ENCODE data around the gene IER2. TPM values are rescaled to one million over a fixed set of nuclear protein-coding genes. Genes with fewer than 3 reads are reported as not detected.

Gene IER2
- total RNA-seq, 2 experiments from 2014 or later = 117 to 118 TPM

DNA sequence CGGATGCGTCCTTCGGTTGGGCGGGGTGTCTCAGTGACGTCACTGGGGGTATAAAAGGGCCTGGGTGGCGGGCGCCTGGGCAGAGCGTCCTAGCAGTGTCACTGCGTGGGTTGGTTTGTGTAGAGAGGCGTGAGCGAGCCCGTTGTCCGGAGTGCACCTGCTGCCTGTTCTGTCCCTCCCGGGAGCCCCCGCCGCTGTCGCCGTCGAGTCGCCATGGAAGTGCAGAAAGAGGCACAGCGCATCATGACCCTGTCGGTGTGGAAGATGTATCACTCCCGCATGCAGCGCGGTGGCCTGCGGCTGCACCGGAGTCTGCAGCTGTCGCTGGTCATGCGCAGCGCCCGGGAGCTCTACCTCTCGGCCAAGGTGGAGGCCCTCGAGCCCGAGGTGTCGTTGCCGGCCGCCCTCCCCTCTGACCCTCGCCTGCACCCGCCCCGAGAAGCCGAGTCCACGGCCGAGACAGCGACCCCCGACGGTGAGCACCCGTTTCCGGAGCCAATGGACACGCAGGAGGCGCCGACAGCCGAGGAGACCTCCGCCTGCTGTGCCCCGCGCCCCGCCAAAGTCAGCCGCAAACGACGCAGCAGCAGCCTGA is 2.9 kb downstream of the IER2 start:
- CTCF ChIA-PET = interaction anchor here (0.7 to 2.2 kb wide), 9 partner anchors 11 to 188 kb away, joined by 3 to 15 read pairs (median 8); partner anchors contain the start of gene NACC1
- POLR2A ChIA-PET = interaction anchor here (0.5 to 2.2 kb wide), 14 partner anchors 10 to 364 kb away, joined by 3 to 35 read pairs (median 4); partner anchors contain the start of genes CALR, JUNB and NACC1

DNA sequence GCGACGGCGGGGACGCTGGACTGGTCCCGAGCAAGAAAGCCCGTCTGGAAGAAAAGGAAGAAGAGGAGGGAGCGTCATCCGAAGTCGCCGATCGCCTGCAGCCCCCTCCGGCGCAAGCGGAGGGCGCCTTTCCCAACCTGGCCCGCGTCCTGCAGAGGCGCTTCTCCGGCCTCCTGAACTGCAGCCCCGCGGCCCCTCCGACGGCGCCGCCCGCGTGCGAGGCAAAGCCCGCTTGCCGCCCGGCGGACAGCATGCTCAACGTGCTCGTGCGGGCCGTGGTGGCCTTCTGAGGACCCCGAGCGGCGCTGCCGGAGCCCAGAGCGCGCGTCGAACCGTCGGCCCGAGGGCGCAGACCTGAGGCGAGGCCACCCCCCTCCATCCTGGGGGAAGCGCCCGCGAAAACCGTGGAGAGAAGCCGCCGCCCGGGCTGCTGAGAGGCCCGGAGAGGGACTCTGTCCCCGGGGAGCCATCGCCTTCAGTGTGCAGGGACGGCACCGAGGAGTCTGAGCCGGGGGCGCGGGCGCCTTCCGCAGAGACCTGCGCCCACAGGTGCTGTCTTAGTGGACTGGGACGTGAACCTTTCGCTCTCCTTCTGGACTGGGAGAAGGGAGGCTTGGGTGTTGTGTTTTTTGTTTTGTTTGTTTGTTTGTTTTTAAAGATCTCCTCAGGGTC is 3.5 kb downstream of the IER2 start:
- CTCF ChIA-PET = interaction anchor here (1.7 to 2.8 kb wide), 5 partner anchors 10 to 35 kb away, joined by 8 to 25 read pairs (median 15); partner anchors contain the start of gene NACC1
- POLR2A ChIA-PET = interaction anchor here (0.5 to 2.5 kb wide), 12 partner anchors 9 to 362 kb away, joined by 3 to 35 read pairs (median 12); partner anchors contain the start of genes JUNB and NACC1

DNA sequence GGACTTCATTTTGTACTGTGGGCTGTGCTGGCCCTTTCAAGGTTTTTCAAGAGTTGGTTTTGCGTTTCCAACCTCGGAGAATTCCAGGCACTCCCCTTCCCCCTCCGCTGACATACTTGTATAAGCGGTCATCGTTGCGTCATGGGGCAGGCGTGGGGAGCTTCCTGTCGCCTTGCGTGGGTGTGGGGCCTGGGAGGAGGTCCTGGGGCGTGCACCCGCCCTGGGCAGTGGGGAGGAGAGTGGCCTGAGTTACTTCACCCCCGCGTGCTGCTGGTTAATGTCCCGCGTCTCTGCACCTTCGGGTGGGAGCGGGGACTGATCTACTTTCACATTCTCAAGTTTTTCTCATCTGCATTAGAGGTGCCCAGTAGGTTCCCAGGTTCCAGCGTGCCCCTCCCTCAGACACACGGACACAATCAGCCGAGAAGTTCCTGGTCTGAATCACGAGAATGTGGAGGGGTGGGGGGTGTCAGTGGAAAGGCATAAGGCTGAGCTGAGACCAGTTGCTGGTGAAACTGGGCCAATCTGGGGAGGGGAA is 4.1 kb downstream of the IER2 start:
- CTCF ChIA-PET = interaction anchor here (1.4 to 3.3 kb wide), 5 partner anchors 10 to 54 kb away, joined by 4 to 25 read pairs (median 6); no protein-coding TSS in a partner anchor
- POLR2A ChIA-PET = interaction anchor here (0.5 to 2.5 kb wide), 5 partner anchors 10 to 25 kb away, joined by 4 to 16 read pairs (median 11); no protein-coding TSS in a partner anchor

DNA sequence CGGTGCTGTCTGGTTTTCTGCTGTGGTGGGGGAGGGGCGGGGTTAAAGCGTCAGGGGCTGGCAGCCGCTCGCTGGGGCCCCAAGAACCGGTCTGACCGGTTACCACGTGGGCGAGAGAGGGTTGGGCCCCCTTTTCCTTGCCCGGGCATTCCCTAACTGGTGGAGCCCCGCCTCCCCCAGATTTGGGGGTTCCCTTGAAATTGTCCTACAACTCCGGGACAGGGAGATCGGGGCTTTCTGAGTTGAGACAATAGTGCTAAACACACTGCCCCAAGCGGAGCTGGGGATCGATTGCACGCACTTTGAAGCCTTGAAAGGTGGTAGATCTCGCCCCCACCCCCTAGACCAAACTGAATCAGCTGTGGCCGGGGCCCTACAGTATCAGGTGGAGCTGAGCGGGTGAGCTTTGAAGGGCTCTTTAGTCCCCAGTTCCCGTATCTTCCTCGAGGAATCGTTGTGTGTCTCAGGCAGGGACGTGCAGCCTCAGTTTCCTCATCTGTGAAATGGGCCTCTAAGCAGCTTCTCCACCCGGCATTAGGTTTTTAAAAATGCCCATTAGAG is 4.8 kb downstream of the IER2 start:
- POLR2A ChIA-PET = interaction anchor here (0.7 to 2.5 kb wide), 10 partner anchors 9 to 190 kb away, joined by 3 to 23 read pairs (median 6); no protein-coding TSS in a partner anchor
- CTCF ChIA-PET = interaction anchor here (0.9 to 3.3 kb wide), 8 partner anchors 9 to 55 kb away, joined by 3 to 25 read pairs (median 4); partner anchors contain the start of gene NACC1

DNA sequence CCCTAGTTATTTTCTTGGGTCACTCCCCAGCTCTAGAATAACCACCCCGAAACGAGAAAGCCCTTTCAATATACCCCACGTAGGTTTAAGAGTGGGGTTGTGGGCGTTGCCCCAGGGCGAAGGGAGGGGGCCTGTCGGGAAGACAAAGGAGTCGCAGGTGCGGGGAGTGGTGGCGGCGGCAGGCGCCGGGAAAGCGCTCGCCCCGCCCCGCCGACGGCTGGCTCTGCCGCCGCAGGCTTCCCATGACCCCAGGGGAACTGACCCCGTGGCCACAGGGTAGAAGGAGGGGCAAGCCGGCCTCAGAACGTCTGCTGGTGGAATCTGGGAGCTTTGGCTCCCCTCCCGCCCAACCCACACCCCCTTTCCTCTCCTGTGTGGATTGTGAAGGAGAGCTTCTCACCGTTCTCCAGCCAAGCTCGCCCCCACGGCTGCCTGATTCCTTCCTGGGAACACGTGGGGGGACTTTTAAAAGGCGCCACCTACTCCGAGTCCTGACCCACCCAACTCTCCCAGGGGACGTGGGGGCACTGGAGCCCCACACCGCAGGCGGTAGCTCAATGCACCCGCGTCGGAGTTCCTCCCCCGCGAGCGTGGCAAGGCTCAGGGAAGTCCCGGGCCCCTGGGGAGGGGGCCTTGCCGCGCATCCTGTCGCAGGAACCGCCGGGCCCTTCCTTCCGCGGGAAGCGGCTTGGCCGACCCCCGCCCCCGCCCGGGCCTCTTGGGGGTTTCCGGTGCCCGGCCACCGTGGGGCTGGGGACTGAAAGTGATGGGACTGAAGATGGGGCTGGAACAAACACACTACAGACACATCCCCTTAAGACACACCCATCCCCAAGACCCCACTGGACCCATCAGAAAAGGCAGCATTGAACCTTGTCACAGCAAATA is 5.5 kb downstream of the IER2 start:
- CTCF ChIA-PET = interaction anchor here (0.9 to 3.3 kb wide), 9 partner anchors 8 to 56 kb away, joined by 3 to 25 read pairs (median 4); partner anchors contain the start of gene NACC1
- POLR2A ChIA-PET = interaction anchor here (0.6 to 2.5 kb wide), 11 partner anchors 8 to 191 kb away, joined by 3 to 23 read pairs (median 6); no protein-coding TSS in a partner anchor

DNA sequence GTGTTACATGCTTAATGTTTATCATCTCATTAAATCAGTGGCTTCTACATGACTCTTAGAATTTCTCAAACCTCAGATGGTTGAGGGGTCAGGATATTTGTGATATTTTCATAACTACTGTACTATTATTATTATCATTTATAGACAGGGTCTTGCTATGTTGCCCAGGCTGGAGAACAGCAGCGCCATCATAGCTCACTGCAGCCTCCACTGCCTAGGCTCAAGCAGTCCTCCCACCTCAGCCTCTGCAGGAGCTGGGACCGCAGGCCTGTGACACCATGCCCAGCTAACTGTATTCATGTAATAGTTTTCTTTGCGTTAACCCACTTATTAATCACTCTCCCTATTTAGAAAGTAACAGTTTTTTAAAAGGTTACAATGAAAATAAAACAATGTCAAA is 9.5 kb downstream of the IER2 start:
- CTCF ChIA-PET = no interaction called here
- POLR2A ChIA-PET = no interaction called here

DNA sequence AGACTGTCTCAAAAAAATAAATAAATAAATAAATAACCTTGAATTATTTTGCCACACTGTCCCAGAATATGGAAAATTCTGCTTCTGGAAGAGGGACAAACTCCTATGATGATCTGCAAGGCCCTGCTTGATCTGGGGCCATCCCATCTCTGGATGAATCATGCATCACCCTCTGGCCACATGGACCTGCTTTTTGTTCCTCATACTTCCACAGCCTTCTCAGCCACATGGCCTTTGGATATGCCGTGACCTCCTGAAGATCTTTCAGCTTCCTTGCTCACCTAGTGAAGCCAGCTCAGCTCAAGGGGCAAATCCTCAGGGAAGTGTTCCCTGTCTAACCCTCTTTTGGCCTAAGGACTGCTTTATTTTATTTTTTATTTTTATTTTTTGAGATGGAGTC is 10.3 kb downstream of the IER2 start:
- ChIA-PET CTCF (no interaction called here), POLR2A (interaction anchor here (0.5 to 4.9 kb wide), 2 partner anchors 8 to 53 kb away, joined by 4 to 26 read pairs; no protein-coding TSS in a partner anchor)

DNA sequence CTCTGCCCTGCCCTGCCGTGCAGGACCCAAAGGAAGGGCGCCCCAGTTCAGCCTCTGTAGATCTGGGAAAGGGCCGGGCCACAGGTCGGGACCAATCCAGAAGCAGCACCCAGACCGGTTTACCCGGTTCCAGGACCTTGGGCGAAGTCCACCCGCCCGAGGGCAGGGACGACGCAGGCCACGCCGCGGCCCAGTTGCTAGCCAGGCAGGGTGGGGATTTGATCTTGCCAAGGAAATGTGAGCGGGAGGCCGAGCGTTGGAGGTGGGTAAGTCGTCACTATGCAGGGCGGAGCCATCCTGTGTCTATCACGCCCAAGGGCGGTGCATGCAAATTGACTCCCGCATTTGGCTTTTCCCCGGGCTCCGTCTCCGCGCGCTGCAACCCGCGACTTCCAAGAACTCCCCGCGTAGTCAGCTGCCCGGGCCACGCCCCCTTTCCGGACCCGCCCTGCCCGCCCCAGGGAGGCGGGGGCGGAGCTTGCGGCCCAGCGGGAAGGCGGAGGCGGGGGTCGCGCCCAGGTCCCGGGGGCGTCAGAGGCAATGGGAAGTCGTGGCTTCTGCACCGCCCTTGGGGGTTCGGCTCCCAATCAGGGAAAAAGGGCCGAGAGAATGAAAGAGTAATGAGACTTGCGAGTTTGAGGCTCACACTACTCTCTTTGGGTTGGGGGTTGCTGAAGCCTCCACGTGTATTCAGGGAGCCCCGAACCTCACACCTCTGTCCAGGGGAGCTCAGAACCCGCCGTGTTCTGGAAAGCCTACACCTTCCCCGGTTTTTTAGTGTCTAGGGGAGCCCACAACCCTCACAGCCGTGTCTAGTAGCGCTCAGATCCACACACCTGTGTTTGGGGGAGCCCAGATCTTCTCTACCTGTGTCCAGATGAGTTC is 12.8 kb downstream of the IER2 start:
- CTCF ChIA-PET = interaction anchor here (0.5 to 2.8 kb wide), 6 partner anchors 8 to 49 kb away, joined by 3 to 25 read pairs (median 4); partner anchors contain the start of genes IER2 and STX10
- POLR2A ChIA-PET = interaction anchor here (0.9 to 4.9 kb wide), 3 partner anchors 8 to 43 kb away, joined by 9 to 26 read pairs (median 16); no protein-coding TSS in a partner anchor

DNA sequence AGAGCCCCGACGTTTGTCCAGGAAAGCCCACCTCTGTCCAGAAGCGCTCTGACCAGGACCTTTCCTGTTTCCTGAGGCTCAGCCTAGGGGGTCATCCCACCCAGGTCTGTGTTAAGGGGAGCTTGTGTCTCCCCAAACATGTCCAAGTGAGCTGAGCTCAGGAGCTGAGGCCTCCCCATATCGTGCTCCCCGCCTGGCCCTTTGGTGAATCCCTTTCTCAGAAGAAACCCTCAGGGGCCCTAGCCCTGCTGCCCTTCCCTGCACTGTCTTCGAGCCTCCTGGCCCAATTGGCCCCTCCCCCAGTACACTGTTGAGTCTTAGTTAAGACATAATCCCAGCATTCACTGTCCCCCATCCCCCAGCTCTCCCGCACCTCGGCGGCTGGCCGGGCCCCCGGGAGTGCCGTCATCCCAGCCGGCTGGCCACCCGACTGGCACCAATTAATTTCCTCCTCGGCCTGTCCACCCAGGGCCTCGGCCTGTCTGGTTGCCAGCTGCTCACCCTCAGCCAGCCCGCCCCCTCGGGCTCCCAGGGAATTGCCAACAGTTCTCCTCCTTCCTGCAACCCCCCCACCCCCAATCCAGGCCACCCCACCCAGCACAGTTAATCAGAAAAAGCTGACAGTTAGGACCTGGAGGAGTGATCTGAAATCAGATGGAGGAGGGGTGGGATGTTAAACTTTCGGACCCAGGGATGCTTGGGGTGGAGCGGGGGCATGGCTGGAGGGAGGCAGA is 13.6 kb downstream of the IER2 start:
- POLR2A ChIA-PET = interaction anchor here (1.0 to 4.9 kb wide), 3 partner anchors 9 to 31 kb away, joined by 3 to 26 read pairs (median 16); no protein-coding TSS in a partner anchor
- CTCF ChIA-PET = interaction anchor here (0.6 to 2.8 kb wide), 6 partner anchors 8 to 114 kb away, joined by 3 to 25 read pairs (median 4); partner anchors contain the start of genes IER2 and STX10

DNA sequence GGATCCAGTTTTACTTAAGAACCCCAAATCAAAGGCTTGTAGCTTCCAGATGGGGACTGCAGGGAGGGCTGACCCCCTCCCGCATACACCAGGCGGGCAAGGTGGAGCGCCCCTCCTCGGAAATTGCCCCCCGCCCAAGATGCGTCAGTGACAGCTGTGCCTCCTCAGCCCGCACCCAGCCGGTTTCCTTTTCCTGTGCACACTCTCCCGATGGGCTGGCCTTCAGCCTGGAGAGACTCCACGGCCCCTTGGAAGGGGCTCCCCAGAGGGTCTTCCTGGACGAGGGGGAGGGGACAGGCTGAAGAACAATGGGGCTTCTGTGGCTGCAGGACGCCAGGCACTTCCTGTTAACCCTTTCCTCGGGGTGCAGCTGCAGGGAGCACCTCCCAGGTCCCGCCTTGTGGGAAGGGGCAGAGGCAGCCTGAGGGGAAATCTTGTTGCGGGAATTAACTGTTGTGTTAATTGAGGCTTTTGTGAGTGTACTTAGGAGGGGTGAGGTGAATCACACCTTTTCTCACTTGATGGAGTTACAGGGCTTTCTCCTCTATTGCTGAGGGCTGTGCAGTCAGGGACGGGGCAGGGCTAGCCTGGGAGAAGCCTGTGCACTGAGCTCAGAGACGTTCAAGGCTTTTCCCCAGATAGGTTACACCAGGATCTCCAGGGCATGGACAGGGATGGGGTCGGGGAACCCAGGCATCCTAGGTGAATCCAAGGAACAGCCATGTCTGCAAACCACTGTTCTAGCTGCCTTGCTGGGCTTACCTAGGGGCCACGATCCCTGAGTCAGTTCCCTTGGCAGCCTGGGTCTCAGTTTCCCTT is 14.3 kb downstream of the IER2 start:
- POLR2A ChIA-PET = interaction anchor here (1.0 to 4.9 kb wide), 3 partner anchors 10 to 32 kb away, joined by 3 to 26 read pairs (median 16); no protein-coding TSS in a partner anchor
- CTCF ChIA-PET = interaction anchor here (1.0 to 2.8 kb wide), 5 partner anchors 9 to 114 kb away, joined by 3 to 25 read pairs (median 3); partner anchors contain the start of genes IER2 and STX10

DNA sequence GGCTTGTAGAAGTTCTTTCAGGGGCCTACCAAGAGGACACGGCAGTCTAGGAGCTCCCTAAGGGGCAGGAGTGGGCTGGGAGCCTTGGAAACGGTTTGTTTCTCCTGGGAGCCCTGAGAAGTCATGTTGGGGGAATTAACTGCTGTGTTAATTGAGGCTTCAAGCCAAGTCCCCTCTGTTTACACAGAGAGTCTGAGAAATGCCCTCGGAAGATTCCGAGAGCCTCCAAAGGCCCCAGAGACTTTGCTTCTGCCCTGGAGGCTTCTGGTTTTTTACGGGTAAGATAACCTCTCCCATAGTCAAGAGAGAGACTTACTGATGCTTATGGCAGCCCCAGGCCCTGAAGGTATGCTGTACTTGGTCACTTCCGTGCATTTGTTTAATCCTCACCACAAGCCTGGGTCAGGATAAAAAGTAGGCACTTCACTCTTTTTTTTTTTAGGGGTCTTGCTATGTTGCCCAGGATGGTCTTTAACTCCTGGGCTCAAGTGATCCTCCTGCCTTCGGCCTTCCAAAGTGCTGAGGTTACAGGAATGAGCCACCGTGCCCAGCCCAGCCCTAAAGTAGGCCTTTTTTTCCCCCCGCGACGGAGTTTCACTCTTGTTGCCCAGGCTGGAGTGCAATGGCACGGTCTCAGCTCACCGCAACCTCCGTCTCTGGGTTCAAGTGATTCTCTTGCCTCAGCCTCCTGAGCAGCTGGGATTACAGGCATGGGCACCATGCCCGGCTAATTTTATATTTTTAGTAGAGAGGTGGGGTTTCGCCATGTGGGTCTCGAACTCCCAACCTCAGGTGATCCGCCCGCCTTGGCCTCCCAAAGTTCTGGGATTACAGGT is 15.2 kb downstream of the IER2 start:
- POLR2A ChIA-PET = interaction anchor here (1.2 to 4.9 kb wide), 3 partner anchors 10 to 13 kb away, joined by 5 to 26 read pairs (median 16); no protein-coding TSS in a partner anchor
- CTCF ChIA-PET = interaction anchor here (1.3 to 2.8 kb wide), 3 partner anchors 10 to 17 kb away, joined by 3 to 25 read pairs (median 15); no protein-coding TSS in a partner anchor

DNA sequence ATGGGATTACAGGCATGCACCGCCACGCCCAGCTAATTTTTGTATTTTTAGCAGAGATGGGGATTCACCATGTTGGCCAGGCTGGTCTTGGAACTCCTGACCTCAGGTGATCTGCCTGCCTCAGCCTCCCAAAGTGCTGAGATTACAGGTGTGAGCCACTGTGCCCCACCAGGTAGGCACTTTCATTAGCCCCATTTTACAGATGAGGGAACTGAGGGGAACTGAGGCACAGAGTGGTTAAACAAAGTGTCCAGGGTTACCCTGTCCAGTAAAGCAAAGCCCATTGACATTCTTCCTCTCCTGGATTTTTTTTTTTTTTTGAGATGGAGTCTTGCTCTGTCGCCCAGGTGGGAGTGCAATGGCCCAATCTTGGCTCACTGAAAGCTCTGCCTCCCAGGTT is 15.9 kb downstream of the IER2 start:
- POLR2A ChIA-PET = interaction anchor here (1.2 to 2.4 kb wide), 2 partner anchors 11 to 14 kb away, joined by 5 to 25 read pairs; no protein-coding TSS in a partner anchor

DNA sequence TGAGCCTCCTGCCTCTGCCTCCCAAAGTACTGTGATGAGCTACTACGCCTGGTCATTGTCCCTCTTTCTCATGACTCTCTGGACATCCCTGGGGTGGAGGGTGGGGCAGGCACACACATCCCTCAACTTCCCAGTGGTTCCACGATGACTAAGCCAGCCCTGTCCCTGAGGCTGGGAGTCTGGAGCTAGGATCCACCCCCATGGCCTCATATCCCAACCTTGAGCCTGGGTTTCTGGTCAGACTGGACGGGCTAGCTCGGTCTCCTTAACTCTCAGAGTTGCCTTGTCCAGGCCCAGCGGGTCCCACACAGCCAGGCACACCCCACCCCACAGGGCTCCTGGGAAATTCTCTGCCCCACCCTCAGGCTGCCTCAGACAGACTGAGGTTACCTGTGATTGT is 19.6 kb downstream of the IER2 start:
- CTCF ChIA-PET = interaction anchor here (0.7 to 5.0 kb wide), 3 partner anchors 17 to 44 kb away, joined by 3 to 28 read pairs (median 14); no protein-coding TSS in a partner anchor
- POLR2A ChIA-PET = interaction anchor here (0.5 to 2.0 kb wide), 4 partner anchors 15 to 826 kb away, joined by 3 to 14 read pairs (median 4); partner anchors contain the start of genes IER2 and STX10

More for the DNA sequence above, 15.9 kb downstream of the IER2 start:
- CTCF ChIA-PET = interaction anchor here (1.3 to 2.8 kb wide), 3 partner anchors 10 to 16 kb away, joined by 3 to 18 read pairs (median 8); no protein-coding TSS in a partner anchor

DNA sequence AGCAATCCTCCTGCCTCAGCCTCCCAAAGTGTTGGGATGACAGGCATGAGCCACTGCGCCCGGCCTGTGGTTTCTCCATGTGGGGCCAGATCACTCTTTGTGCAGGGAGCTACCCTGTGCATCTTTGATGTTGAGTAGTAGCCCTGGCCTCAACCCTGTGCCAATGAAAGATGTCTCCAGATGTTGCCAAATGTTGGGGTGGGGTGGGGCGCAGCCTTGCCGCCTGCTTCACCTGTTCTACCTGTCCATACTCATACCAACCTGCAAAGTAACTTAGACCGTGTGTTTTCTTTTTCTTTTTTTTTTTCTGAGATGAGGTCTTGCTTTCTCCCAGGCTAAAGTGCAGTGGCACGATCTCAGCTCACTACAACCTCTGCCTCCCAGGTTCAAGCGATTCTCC is 20.9 kb downstream of the IER2 start:
- ChIA-PET CTCF (interaction anchor here (1.9 to 5.0 kb wide), 3 partner anchors 16 to 23 kb away, joined by 5 to 28 read pairs (median 14); no protein-coding TSS in a partner anchor), POLR2A (no interaction called here)

All from activated CD8-positive, alpha-beta memory T cell treated with anti-CD3 and anti-CD28 coated beads for 36 hours (primary cell).